Colonic mucosa (tissue), 4 donors: ENCODE data around the gene COL19A1. TPM values are rescaled to one million over a fixed set of nuclear protein-coding genes. Genes with fewer than 3 reads are reported as not detected.
"Not testable (repeated sequence)": the region's sequence is repeated elsewhere in the genome, so short reads cannot be mapped to it uniquely, and the experiment has no call there.

ENCODE experiments used
- DNase-seq: peaks from one replicate; pipeline ENCODE4 v3.0.0-alpha.2; 2020
- H3K27ac ChIP-seq: fragments of 200-600 bp; one replicate; pipeline ENCODE4 v1.8.0; 2021
- H3K27me3 ChIP-seq: fragments of 200-600 bp; one replicate; pipeline ENCODE4 v1.8.0; 2021
- H3K36me3 ChIP-seq: fragments of 200-600 bp; one replicate; pipeline ENCODE4 v1.8.0; 2021
- H3K4me1 ChIP-seq: fragments of 200-600 bp; one replicate; pipeline ENCODE4 v1.8.0; 2021; ENCODE audit warnings: mild to moderate bottlenecking
- H3K4me3 ChIP-seq: fragments of 200-600 bp; one replicate; pipeline ENCODE4 v1.8.0; 2021
- H3K9ac ChIP-seq, 2 donors: one replicate each; pipeline ENCODE4 v1.7.0; 2013; ENCODE audit warnings: control low read depth in 2 of 2, low read depth in 2 of 2, low read length in 2 of 2
- H3K9me3 ChIP-seq: fragments of 200-600 bp; one replicate; pipeline ENCODE4 v1.8.0; 2021
- CTCF ChIP-seq: fragments of 200-600 bp; IDR thresholded peaks from one replicate; pipeline ENCODE4 v1.8.0; 2022; ENCODE audit warnings: antibody characterized with exemption, mild to moderate bottlenecking
- intact Hi-C: fragments of 100-400 bp; cut with DNase I; formaldehyde crosslinking; loops from one replicate; pipeline ENCODE4 v1.14.1; 2022
- total RNA-seq, 2 donors: library from RNA; stranded (reverse); fragmentation: NEBNext Ultra II Directional in 1 of 2; extraction: Animal tissue kit (Norgen Biotek cat#: 25700) in 1 of 2; gene quantifications; one replicate each; pipeline ENCODE4 v1.2.1, GENCODE V29; 2021
- donor health status: healthy.
- donor health status: DM: no; HTN: no; CAD: no.
- donor health status: DM: no; HTN: no; CAD: no.

Gene COL19A1
- total RNA-seq, 2 donors from 2014 or later = 0.22 to 0.56 TPM

- no peaks in the 10 kb centered on the region for H3K36me3 ChIP-seq
- DNase-seq = no peak
- intact Hi-C loops = no loop called here
- H3K27ac ChIP-seq = no peak overlapping the region
- no peak overlapping the region for H3K9ac ChIP-seq
- no peaks in the 10 kb centered on the region for H3K27me3 ChIP-seq
- no peak overlapping the region for H3K4me3 ChIP-seq
- H3K4me1 ChIP-seq = no peaks in the 10 kb centered on the region
- H3K9me3 ChIP-seq = no peaks in the 10 kb centered on the region
- TF ChIP-seq CTCF = no peak
These were observed 47.0 kb downstream of the COL19A1 start for GRCh38 chr6:69913361-69913760.

GRCh38 chr6:69914015-69914485 lies 47.7 kb downstream of the COL19A1 start:
- H3K4me1 ChIP-seq = no peaks in the 10 kb centered on the region
- no peaks in the 10 kb centered on the region for H3K9me3 ChIP-seq
- no peak overlapping the region for H3K9ac ChIP-seq
- intact Hi-C loops = no loop called here
- TF ChIP-seq CTCF = no peak
- no peak overlapping the region for H3K4me3 ChIP-seq
- no peak for DNase-seq
- no peaks in the 10 kb centered on the region for H3K36me3 ChIP-seq
- no peak overlapping the region for H3K27ac ChIP-seq
- H3K27me3 ChIP-seq = no peaks in the 10 kb centered on the region

GRCh38 chr6:69915346-69915745 lies 49.0 kb downstream of the COL19A1 start:
- Histone ChIP-seq H3K9me3 (no peaks in the 10 kb centered on the region), H3K4me3 (no peak overlapping the region), H3K36me3 (no peaks in the 10 kb centered on the region), H3K27me3 (no peaks in the 10 kb centered on the region), H3K9ac (no peak overlapping the region), H3K4me1 (no peaks in the 10 kb centered on the region), H3K27ac (no peak overlapping the region)
- intact Hi-C loops = no loop called here
- TF ChIP-seq CTCF = no peak
- no peak for DNase-seq

- Histone ChIP-seq H3K9me3 (no peaks in the 10 kb centered on the region), H3K4me3 (no peak overlapping the region), H3K36me3 (no peaks in the 10 kb centered on the region), H3K27me3 (no peaks in the 10 kb centered on the region), H3K27ac (no peak overlapping the region), H3K9ac (no peak overlapping the region), H3K4me1 (no peaks in the 10 kb centered on the region)
- TF ChIP-seq CTCF = no peak
- no peak for DNase-seq
- intact Hi-C loops = no loop called here
These were observed 51.5 kb downstream of the COL19A1 start for GRCh38 chr6:69917834-69918233.

GRCh38 chr6:69918813-69919475 lies 52.6 kb downstream of the COL19A1 start:
- H3K9ac ChIP-seq = no peak overlapping the region
- DNase-seq = no peak
- H3K4me1 ChIP-seq = no peaks in the 10 kb centered on the region
- TF ChIP-seq CTCF = no peak
- no peak overlapping the region for H3K4me3 ChIP-seq
- intact Hi-C loops = no loop called here
- H3K9me3 ChIP-seq = no peaks in the 10 kb centered on the region
- no peaks in the 10 kb centered on the region for H3K27me3 ChIP-seq
- no peak overlapping the region for H3K27ac ChIP-seq
- H3K36me3 ChIP-seq = no peaks in the 10 kb centered on the region

- H3K4me1 ChIP-seq, H3K9ac ChIP-seq, H3K27me3 ChIP-seq, H3K36me3 ChIP-seq, H3K4me3 ChIP-seq, H3K9me3 ChIP-seq, H3K27ac ChIP-seq, DNase-seq, intact Hi-C loops: not testable (repeated sequence)
These were observed 54.7 kb downstream of the COL19A1 start for GRCh38 chr6:69921066-69921465.

- H3K9me3 ChIP-seq, H3K36me3 ChIP-seq, H3K4me3 ChIP-seq, H3K9ac ChIP-seq, DNase-seq, H3K27me3 ChIP-seq, intact Hi-C loops, H3K4me1 ChIP-seq, H3K27ac ChIP-seq: not testable (repeated sequence)
These were observed 55.3 kb downstream of the COL19A1 start for GRCh38 chr6:69921611-69922010.
